A673 (cell line): ENCODE measurements around the gene TBX1. TPM values are rescaled to one million over a fixed set of nuclear protein-coding genes. Genes with fewer than 3 reads are reported as not detected.
A peak's percentile ranks its signal among the peaks of the same experiment; 100 is the strongest.

Experiments
- BruUV-seq: library from RNA; stranded (reverse); fragments of 400-500 nt; replicated peaks from 2 replicates; lab custom pipeline; 2021; lab: Mats Ljungman, UMichigan
- CTCF ChIA-PET: fragments of 300-600 bp; sonication (Branson Sonifier 250); formaldehyde crosslinking; loops from one replicate; lab custom pipeline; 2022; ENCODE audit warnings: antibody characterized with exemption; lab: Charles Lee
- POLR2A ChIA-PET: fragments of 300-600 bp; sonication (Branson Sonifier 250); formaldehyde crosslinking; loops from one replicate; lab custom pipeline; 2022; ENCODE audit warnings: antibody characterized with exemption; ENCODE audit not compliant: low non-redundant PET; lab: Charles Lee
- DNase-seq: peaks from one replicate; pipeline ENCODE4 v3.0.0-alpha.2; 2015; ENCODE audit warnings: low spot score
- H3K27ac ChIP-seq: fragments of 200-600 bp; sonication (generic); 2 replicates; pipeline ENCODE4 v1.5.1; 2016; ENCODE audit warnings: mixed run types, low read depth, mild to moderate bottlenecking, mixed read lengths, antibody characterized with exemption, low read length; ENCODE audit not compliant: poor library complexity, severe bottlenecking
- H3K27me3 ChIP-seq: fragments of 200-600 bp; sonication (generic); replicated peaks from 2 replicates; pipeline ENCODE4 v1.6.1; 2017; ENCODE audit warnings: mixed run types, low read depth, mild to moderate bottlenecking, mixed read lengths, antibody characterized with exemption, low read length; ENCODE audit not compliant: insufficient read depth, poor library complexity
- H3K36me3 ChIP-seq: fragments of 200-600 bp; sonication (generic); 2 replicates; pipeline ENCODE4 v1.6.1; 2016; ENCODE audit warnings: mixed run types, mild to moderate bottlenecking, mixed read lengths, antibody characterized with exemption, low read length; ENCODE audit not compliant: insufficient read depth, poor library complexity, severe bottlenecking
- H3K4me1 ChIP-seq: fragments of 200-600 bp; sonication (generic); 2 replicates; pipeline ENCODE4 v1.6.1; 2017; ENCODE audit warnings: mixed run types, mild to moderate bottlenecking, mixed read lengths, antibody characterized with exemption, low read length; ENCODE audit not compliant: insufficient read depth, poor library complexity, severe bottlenecking
- H3K4me3 ChIP-seq: fragments of 200-600 bp; sonication (generic); 2 replicates; pipeline ENCODE4 v1.5.1; 2016; ENCODE audit warnings: low read depth, mixed run types, mild to moderate bottlenecking, mixed read lengths, low read length; ENCODE audit not compliant: poor library complexity, severe bottlenecking
- H3K9me3 ChIP-seq: fragments of 200-600 bp; sonication (generic); 2 replicates; pipeline ENCODE4 v1.6.1; 2016; ENCODE audit warnings: mixed run types, low read depth, mild to moderate bottlenecking, mixed read lengths, antibody characterized with exemption, low read length; ENCODE audit not compliant: poor library complexity, severe bottlenecking
- EZH2 ChIP-seq: fragments of 200-600 bp; sonication (generic); IDR thresholded peaks from 2 replicates; pipeline ENCODE4 v1.6.1; 2017; ENCODE audit warnings: borderline replicate concordance, low read depth, mild to moderate bottlenecking, mixed read lengths, antibody characterized with exemption, low read length; ENCODE audit not compliant: poor library complexity, severe bottlenecking
- intact Hi-C: fragments of 100-400 bp; cut with micrococcal nuclease; formaldehyde crosslinking; loops from one replicate; pipeline ENCODE4 v1.10.0; 2022; ENCODE audit not compliant: unreplicated experiment
- total RNA-seq: library from RNA; stranded (reverse); gene quantifications from 2 replicates; pipeline ENCODE4 v1.2.3, GENCODE V29; 2021
- TF ChIP-seq, protein P1 (sequence below): fragments of 300-800, 200-600 bp; sonication (generic); conservative IDR thresholded peaks from 2 replicates; pipeline ENCODE4 v1.5.1; 2017; ENCODE audit warnings: low read depth, mild to moderate bottlenecking, antibody characterized with exemption, low read length, moderate library complexity, mixed read lengths

The TBX1 gene
- total RNA-seq, 1 experiment from 2014 or later = 3.6 TPM

DNA sequence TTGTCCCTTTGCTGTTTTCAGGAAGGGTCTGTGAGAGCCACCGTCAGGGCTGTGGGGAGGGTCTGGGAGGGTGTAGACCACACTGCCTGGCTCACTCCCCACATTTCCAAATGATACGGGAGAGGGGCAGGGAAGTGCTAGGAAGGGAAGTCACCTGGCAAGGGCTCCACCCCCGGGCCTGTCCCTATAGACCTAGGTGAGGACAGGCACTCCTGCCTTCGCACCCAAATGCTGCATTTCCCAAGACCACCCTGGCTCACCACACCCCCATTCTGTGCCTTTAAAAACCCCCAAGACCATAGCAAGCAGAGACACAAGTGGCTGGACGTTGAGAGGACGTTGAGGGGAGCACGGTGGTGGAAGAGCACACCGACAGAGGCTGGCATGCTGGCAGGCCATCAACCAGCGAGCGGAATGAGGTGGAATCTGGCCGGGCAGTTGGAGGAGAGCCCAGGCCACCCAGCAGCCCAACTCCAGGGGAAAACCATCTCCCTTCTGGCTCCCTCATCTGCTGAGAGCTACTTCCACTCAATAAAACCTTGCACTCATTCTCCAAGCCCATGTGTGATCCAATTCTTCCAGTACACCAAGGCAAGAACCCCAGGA, 48.4 kb downstream of the TBX1 start:
- CTCF ChIA-PET = no interaction called here
- no TSS peak for BruUV-seq
- POLR2A ChIA-PET = no interaction called here
- Histone ChIP-seq H3K4me1 (peaks cover 30% of the 10 kb centered on the region), H3K27me3 (no peaks in the 10 kb centered on the region), H3K9me3 (no peaks in the 10 kb centered on the region), H3K36me3 (no peaks in the 10 kb centered on the region), H3K27ac (no peak overlapping the region), H3K4me3 (no peak overlapping the region)
- DNase-seq = no peak
- no peak for TF ChIP-seq EZH2
- TF ChIP-seq, protein P1, sequence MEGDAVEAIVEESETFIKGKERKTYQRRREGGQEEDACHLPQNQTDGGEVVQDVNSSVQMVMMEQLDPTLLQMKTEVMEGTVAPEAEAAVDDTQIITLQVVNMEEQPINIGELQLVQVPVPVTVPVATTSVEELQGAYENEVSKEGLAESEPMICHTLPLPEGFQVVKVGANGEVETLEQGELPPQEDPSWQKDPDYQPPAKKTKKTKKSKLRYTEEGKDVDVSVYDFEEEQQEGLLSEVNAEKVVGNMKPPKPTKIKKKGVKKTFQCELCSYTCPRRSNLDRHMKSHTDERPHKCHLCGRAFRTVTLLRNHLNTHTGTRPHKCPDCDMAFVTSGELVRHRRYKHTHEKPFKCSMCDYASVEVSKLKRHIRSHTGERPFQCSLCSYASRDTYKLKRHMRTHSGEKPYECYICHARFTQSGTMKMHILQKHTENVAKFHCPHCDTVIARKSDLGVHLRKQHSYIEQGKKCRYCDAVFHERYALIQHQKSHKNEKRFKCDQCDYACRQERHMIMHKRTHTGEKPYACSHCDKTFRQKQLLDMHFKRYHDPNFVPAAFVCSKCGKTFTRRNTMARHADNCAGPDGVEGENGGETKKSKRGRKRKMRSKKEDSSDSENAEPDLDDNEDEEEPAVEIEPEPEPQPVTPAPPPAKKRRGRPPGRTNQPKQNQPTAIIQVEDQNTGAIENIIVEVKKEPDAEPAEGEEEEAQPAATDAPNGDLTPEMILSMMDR = no peak
- intact Hi-C loops = no loop called here

DNA sequence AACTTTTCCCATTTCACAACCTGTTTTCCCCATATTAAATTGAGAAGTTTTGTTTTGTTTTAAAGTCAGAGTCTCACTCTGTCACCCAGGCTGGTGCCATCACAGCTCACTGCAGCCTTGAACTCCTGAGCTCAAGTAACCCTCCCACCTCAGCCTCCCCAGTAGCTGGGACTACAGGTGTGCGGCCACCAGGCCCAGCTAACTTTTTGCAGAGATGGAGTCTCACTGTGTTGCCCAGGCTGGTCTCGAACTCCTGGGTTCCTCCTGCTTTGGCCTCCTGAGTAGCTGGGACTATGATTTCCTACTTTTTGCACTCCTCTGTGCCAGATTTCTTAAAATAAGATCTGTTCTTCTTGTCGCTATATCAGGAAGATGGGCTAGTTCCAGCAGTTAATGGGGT, 49.2 kb downstream of the TBX1 start:
- no peaks in the 10 kb centered on the region for H3K27me3 ChIP-seq
- no peak overlapping the region for H3K27ac ChIP-seq
- CTCF ChIA-PET = no interaction called here
- no peak overlapping the region for H3K4me3 ChIP-seq
- POLR2A ChIA-PET = no interaction called here
- TF ChIP-seq, protein P1 = no peak
- no peak for TF ChIP-seq EZH2
- intact Hi-C loops = no loop called here
- H3K9me3 ChIP-seq = no peaks in the 10 kb centered on the region
- no peaks in the 10 kb centered on the region for H3K36me3 ChIP-seq
- DNase-seq = no peak
- no TSS peak for BruUV-seq
- H3K4me1 ChIP-seq = peaks cover 30% of the 10 kb centered on the region

DNA sequence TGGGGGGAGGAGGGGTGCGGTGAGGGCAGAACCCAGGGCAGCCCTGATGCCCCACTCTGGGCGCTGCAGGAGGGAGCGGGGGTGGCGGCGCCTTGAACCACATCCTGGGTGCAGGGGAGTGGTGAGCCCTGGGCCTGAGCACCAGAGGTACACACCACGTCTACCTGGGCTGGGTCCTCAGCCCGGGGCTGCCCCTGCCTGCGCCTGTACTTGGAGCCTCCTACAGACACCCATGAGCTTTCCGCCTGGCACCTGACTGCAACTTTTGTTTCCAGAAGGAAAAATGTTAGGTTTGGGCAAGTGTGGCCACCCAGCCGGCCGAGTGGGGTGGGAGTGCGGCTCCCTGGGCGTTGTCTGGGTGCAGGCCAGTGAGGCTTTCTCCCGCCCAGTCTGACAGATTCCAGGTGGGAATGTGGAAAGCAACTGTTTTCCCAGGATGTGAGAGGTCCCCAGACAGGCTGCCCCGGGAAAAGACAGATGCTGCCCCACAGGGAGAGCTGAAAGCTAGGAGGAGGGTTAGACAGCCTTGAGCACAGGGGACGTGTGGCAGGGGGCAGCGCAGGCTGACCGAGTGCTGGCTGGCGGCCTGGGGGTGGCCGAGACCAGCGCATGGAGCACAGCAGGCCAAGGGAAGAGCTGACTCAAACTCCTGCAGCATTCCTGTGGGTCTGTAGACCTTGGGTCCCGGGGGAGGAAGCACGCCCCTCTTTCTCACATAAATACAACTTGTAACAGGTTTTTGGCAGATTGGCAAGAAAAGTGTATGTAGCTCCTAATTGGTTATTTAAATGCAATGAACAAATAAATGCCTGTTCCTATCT, 50.0 kb downstream of the TBX1 start:
- Histone ChIP-seq H3K27ac (peak overlapping the region; percentile 23), H3K9me3 (no peaks in the 10 kb centered on the region), H3K36me3 (no peaks in the 10 kb centered on the region), H3K4me1 (peaks cover 30% of the 10 kb centered on the region), H3K4me3 (no peak overlapping the region), H3K27me3 (no peaks in the 10 kb centered on the region)
- BruUV-seq = no TSS peak
- ChIA-PET POLR2A (no interaction called here), CTCF (no interaction called here)
- TF ChIP-seq, protein P1 = no peak
- no peak for TF ChIP-seq EZH2
- DNase-seq = peak; percentile 73
- intact Hi-C loops = no loop called here
